Spinal cord (tissue), 10 donors: ENCODE results near the gene RHOU. TPM values are rescaled to one million over a fixed set of nuclear protein-coding genes. Genes with fewer than 3 reads are reported as not detected.

Experiments
- DNase-seq, 6 donors: peaks; one replicate each; pipeline versions ENCODE4 v3.0.0 to v3.0.0-alpha.2; 2013 to 2015; ENCODE audit warnings: low spot score in 6 of 6, low read depth in 4 of 6
- H3K27ac ChIP-seq: one replicate; pipeline ENCODE4 v1.5.1; 2013; ENCODE audit warnings: low read depth, low read length, control low read depth
- H3K27me3 ChIP-seq: one replicate; pipeline ENCODE4 v1.6.1; 2013; ENCODE audit warnings: low read length; ENCODE audit not compliant: control insufficient read depth, insufficient read depth
- H3K36me3 ChIP-seq: one replicate; pipeline ENCODE4 v1.6.1; 2013; ENCODE audit warnings: low read length; ENCODE audit not compliant: control insufficient read depth, insufficient read depth
- H3K4me1 ChIP-seq: one replicate; pipeline ENCODE4 v1.6.1; 2013; ENCODE audit warnings: low read length; ENCODE audit not compliant: control insufficient read depth, insufficient read depth
- H3K4me3 ChIP-seq: one replicate; pipeline ENCODE4 v1.5.1; 2013; ENCODE audit warnings: low read depth, low read length, control low read depth
- H3K9me3 ChIP-seq: one replicate; pipeline ENCODE4 v1.6.1; 2013; ENCODE audit warnings: low read length; ENCODE audit not compliant: control insufficient read depth, insufficient read depth
- WGBS: methylation state at CpG from one replicate; pipeline ENCODE4 v1.1.5; 2013; ENCODE audit warnings: missing lambda C conversion rate; ENCODE audit not compliant: insufficient coverage; 5-methylcytosine and 5-hydroxymethylcytosine counted together
- polyA plus RNA-seq, 2 donors: library from polyadenylated mRNA; unstranded; fragments of 120-200 nt; gene quantifications; one replicate each; pipeline ENCODE4 v1.2.1, GENCODE V29; 2013; ENCODE audit not compliant: insufficient read length in 2 of 2
- total RNA-seq, 2 donors: library from RNA; depleted of rRNA in 1 of 2; stranded (reverse); fragments of 120-200 nt in 1 of 2; fragments of >200 nt in 1 of 2; gene quantifications; one replicate each; pipeline versions ENCODE4 v1.2.3 to v1.2.4, GENCODE V29; 2013 to 2014
- donor health status: healthy.

Gene RHOU
- total and polyA plus RNA-seq, 4 donors, result 23.6 to 47.3 (median 26.3) TPM

GRCh38 chr1:228752675-228753265 is 17.5 kb downstream of the RHOU start:
- peak in 1 of 6 donors; percentile 63 for DNase-seq
- H3K9me3 ChIP-seq, result no peaks in the 10 kb centered on the region
- H3K4me1 ChIP-seq, result peaks cover 11% of the 10 kb centered on the region
- H3K27ac ChIP-seq, result no peak overlapping the region
- H3K4me3 ChIP-seq, result no peak overlapping the region
- peaks cover 9% of the 10 kb centered on the region for H3K27me3 ChIP-seq
- H3K36me3 ChIP-seq, result no peaks in the 10 kb centered on the region
- WGBS, result no CpG with 5 or more reads among the region's 5 CpGs

GRCh38 chr1:228753287-228753686 is 18.0 kb downstream of the RHOU start:
- no peak for DNase-seq
- Histone ChIP-seq H3K4me3 (no peak overlapping the region), H3K27ac (no peak overlapping the region), H3K9me3 (no peaks in the 10 kb centered on the region), H3K36me3 (no peaks in the 10 kb centered on the region), H3K4me1 (peaks cover 11% of the 10 kb centered on the region), H3K27me3 (peaks cover 9% of the 10 kb centered on the region)
- WGBS, result no CpG with 5 or more reads among the region's 1 CpG

GRCh38 chr1:228753786-228754360 is 18.6 kb downstream of the RHOU start:
- Histone ChIP-seq H3K27me3 (peaks cover 9% of the 10 kb centered on the region), H3K4me3 (no peak overlapping the region), H3K4me1 (peaks cover 11% of the 10 kb centered on the region), H3K36me3 (no peaks in the 10 kb centered on the region), H3K27ac (no peak overlapping the region), H3K9me3 (no peaks in the 10 kb centered on the region)
- no CpG with 5 or more reads among the region's 6 CpGs for WGBS
- DNase-seq, result peak in 2 of 6 donors; percentile 50 to 57

GRCh38 chr1:228754646-228755268 is 19.5 kb downstream of the RHOU start:
- no peaks in the 10 kb centered on the region for H3K9me3 ChIP-seq
- peaks cover 11% of the 10 kb centered on the region for H3K4me1 ChIP-seq
- no peaks in the 10 kb centered on the region for H3K36me3 ChIP-seq
- DNase-seq, result no peak
- H3K27ac ChIP-seq, result no peak overlapping the region
- no peak overlapping the region for H3K4me3 ChIP-seq
- H3K27me3 ChIP-seq, result peaks cover 9% of the 10 kb centered on the region
- 64% methylated on average over 28 of the region's 28 CpGs for WGBS

- H3K36me3 ChIP-seq, result no peaks in the 10 kb centered on the region
- H3K27me3 ChIP-seq, result peaks cover 9% of the 10 kb centered on the region
- no peak overlapping the region for H3K4me3 ChIP-seq
- 81% methylated on average over 3 of the region's 3 CpGs for WGBS
- H3K9me3 ChIP-seq, result no peaks in the 10 kb centered on the region
- H3K27ac ChIP-seq, result no peak overlapping the region
- H3K4me1 ChIP-seq, result peaks cover 11% of the 10 kb centered on the region
- no peak for DNase-seq
These were observed 20.5 kb downstream of the RHOU start for GRCh38 chr1:228755800-228756199.

- Histone ChIP-seq H3K4me1 (peaks cover 11% of the 10 kb centered on the region), H3K36me3 (no peaks in the 10 kb centered on the region), H3K27me3 (peaks cover 9% of the 10 kb centered on the region), H3K27ac (no peak overlapping the region), H3K4me3 (no peak overlapping the region), H3K9me3 (no peaks in the 10 kb centered on the region)
- DNase-seq, result no peak
- WGBS, result 88% methylated on average over 3 of the region's 5 CpGs
These were observed 21.2 kb downstream of the RHOU start for GRCh38 chr1:228756457-228756856.

- H3K4me1 ChIP-seq, result peaks cover 11% of the 10 kb centered on the region
- H3K4me3 ChIP-seq, result no peak overlapping the region
- H3K36me3 ChIP-seq, result no peaks in the 10 kb centered on the region
- peaks cover 9% of the 10 kb centered on the region for H3K27me3 ChIP-seq
- DNase-seq, result no peak
- H3K9me3 ChIP-seq, result no peaks in the 10 kb centered on the region
- no peak overlapping the region for H3K27ac ChIP-seq
- 80% methylated on average over 4 of the region's 4 CpGs for WGBS
These were observed 23.2 kb downstream of the RHOU start for GRCh38 chr1:228758447-228758846.

- H3K27ac ChIP-seq, result no peak overlapping the region
- no peaks in the 10 kb centered on the region for H3K36me3 ChIP-seq
These were observed 25.7 kb downstream of the RHOU start for GRCh38 chr1:228760979-228761378.

GRCh38 chr1:228763561-228763960 is 28.3 kb downstream of the RHOU start:
- Histone ChIP-seq H3K4me1 (no peaks in the 10 kb centered on the region), H3K9me3 (no peaks in the 10 kb centered on the region), H3K27ac (peak overlapping the region; percentile 10), H3K27me3 (no peaks in the 10 kb centered on the region), H3K4me3 (no peak overlapping the region), H3K36me3 (no peaks in the 10 kb centered on the region)
- peak in 1 of 6 donors; percentile 44 for DNase-seq
- 40% methylated on average over 1 of the region's 3 CpGs for WGBS

More at GRCh38 chr1:228760979-228761378, 25.7 kb downstream of the RHOU start:
- Histone ChIP-seq H3K9me3 (no peaks in the 10 kb centered on the region), H3K27me3 (no peaks in the 10 kb centered on the region), H3K4me3 (no peak overlapping the region), H3K4me1 (no peaks in the 10 kb centered on the region)
- DNase-seq, result no peak
- 100% methylated on average over 2 of the region's 9 CpGs for WGBS
